ENCODE results near the gene STMN3. TPM values are rescaled to one million over a fixed set of nuclear protein-coding genes. Genes with fewer than 3 reads are reported as not detected.
A peak's percentile ranks its signal among the peaks of the same experiment; 100 is the strongest.

Gene STMN3
- total RNA-seq, 1 experiment from 2014 or later, result 2.6 TPM

GRCh38 chr20:63692436-63693082 lies 39.3 kb upstream of the STMN3 start:
- peak; percentile 77 for DNase-seq (ENCODE audit: low read depth)

DNA sequence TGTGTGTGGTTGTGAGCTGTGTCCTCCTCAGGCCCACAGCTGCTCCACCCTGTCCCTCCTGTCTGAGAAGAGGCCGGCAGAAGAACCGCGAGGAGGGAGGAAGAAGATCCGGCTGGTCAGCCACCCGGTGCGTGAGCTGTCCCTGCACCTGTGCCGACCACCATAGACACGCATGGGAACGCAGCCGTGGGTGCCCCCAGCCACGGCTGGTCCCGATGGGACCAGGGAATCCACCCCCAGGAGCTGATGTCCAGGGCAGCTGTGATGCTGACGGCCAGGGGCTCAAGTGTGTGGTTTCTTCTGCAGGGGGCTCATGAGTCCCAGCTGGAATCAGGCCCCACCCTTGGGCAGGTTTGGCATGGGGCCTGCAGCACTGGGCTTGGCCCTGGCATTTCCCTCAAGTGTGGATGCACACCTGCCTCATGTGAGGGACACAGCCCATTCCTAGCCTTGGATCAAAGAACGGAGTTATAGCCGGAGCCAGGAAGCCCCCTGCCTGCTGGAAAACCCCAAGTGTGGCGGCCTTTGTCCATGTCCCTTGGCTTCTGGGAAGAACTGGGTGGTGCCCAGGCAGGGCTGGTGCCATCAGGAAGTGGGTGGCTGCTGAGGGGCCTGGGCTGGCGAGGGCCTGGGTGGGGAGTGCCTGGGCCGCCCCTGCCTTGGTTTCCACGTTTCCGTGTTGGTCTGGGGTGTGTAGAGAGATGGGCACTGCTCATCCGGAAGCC lies 38.6 kb upstream of the STMN3 start:
- DNase-seq (ENCODE audit: low read depth), result peak; percentile 18

DNA sequence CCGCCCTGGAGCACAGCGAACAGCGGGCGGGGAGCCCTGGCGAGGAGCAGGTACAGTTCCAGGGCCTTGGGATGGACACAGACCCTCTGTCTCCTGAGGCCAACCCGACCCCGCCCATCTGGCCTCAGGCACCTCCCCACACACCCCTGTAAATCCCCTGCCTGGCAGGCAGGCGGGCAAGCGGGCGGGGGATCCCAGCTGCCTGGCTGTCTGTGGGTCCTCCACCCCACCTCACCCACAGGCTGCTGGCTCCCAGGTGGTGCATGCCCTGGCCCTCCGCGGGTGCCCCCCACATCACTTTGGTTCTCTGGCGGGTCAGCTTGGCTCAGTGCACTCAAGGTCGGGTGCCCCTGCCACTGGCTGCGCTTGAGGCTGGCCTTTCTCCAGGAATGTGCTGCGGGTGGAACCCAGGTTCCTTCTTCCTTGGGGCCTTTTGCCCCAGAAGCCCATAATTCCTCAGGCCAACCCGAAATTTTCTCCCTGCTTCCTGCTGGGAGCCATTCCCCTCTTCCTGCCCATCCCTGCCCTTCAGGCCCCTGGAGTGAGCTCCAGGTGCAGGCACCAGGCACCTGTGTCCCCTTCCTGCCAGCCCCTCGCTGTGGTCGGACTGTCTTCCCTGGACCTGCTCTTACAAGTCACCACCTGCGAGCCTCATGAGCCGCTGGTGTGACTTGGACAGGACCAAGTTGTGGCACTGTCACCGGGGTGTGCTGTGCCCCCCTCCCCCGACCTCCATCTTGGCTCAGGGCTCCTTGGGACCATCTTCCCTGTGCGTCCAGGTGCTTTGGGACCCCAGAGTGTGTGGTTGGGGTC lies 37.9 kb upstream of the STMN3 start:
- peak; percentile 41 for DNase-seq (ENCODE audit: low read depth)

GRCh38 chr20:63690003-63690897 lies 37.0 kb upstream of the STMN3 start:
- peak; percentile 9 for DNase-seq (ENCODE audit: low read depth)

GRCh38 chr20:63689046-63690002 lies 36.1 kb upstream of the STMN3 start:
- DNase-seq (ENCODE audit: low read depth), result no peak

DNA sequence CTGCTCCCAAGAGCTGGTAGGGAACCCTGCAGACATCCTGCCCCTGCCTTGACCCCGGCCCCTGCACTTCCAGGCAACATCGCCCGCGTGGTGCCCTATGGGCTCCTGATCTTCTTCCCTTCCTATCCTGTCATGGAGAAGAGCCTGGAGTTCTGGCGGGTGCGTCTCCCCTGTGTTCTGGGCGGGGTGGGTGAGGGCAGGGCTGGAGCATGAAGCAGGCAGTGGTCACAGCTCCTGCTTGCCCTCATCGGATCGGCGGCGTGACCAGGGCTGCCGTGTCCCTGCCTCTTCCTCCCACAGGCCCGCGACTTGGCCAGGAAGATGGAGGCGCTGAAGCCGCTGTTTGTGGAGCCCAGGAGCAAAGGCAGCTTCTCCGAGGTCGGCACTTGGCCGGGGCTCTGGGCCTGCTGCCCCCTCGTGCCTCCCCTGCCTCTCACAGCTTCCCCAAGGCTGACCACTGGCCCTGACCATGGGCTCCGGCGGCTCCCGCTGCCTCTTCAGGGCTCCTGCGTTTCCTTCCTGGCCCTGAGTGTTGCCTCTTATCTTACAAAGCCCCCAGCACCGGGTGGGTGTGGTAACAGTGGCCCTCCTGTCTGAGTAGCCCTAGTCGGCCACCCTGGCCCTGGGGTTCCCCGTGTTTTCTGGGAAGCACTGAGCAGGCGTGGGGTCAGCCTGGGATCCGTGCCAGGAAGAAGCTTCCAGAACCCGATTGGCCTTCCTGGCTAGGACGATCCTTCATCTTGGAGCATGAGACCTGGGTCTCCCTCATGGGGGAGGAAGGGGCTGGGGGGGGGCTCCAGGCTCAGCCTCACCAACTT lies 35.2 kb upstream of the STMN3 start:
- DNase-seq (ENCODE audit: low read depth), result peak; percentile 9

DNA sequence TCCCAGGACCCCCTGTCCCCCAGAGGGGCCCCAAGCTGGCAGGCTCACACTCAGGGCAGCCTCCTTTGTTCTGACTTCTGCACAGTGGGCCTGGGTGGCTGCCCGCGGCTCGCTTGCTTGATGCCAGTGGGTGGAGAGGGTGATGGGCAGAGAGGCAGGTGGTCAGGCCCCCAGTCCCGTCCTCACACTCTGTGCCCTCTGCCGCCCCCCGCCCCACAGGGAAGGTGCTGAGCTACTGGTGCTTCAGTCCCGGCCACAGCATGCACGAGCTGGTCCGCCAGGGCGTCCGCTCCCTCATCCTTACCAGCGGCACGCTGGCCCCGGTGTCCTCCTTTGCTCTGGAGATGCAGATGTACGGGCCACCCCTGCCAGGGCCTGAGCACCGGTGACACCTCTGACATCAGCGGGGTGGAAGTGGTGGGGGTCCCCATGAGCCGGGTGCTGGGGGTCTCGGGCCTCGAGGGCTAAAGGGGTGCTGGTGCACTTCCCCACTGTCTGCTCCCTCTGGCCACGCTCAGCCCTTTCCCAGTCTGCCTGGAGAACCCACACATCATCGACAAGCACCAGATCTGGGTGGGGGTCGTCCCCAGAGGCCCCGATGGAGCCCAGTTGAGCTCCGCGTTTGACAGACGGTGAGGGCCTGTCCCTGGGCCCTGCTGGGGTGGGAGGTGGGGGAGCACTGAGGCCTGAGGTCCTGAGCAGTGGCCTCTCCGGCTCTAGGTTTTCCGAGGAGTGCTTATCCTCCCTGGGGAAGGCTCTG lies 34.4 kb upstream of the STMN3 start:
- no peak for DNase-seq (ENCODE audit: low read depth)

DNA sequence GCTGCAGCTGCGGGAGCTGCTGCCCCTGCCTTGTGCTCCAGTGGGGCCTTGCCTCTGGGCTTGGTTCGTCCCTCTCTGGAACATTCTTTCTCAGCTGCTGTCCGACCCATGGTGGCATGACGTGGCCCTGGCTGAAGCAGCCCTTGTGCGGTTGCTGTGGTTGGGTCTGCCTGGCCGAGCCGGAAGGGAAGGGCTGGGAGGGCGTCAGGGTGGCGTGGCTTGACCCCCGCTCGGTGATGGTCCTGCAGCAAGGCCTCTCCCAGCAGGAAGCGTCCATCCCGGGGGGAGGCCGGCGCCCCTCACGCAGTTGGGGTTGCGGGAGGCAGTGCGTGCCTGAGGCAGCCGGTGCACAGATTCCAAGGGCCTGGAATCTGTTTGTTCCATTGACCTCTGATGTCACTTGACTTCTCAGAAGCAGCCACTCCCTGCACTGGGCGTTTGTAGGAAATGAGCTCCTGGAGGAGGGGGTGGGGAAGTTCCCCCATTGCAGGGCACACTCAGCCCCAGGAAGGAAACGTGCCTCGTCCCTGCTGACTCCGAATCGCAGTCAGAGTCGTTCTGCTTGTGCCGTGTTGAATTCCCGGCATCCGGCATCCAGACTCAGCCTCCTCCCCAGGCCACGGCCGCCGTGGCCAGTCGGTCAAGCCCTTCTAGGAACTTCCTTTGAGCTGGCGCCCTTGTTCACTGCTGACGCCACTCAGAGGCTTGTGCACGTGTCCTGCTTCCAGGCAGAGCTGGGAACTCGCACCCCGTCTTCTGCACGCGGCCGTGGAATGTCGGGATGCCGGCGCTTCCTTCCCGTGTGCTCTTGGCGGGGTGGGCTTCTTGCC lies 33.5 kb upstream of the STMN3 start:
- DNase-seq (ENCODE audit: low read depth), result peak; percentile 23

DNA sequence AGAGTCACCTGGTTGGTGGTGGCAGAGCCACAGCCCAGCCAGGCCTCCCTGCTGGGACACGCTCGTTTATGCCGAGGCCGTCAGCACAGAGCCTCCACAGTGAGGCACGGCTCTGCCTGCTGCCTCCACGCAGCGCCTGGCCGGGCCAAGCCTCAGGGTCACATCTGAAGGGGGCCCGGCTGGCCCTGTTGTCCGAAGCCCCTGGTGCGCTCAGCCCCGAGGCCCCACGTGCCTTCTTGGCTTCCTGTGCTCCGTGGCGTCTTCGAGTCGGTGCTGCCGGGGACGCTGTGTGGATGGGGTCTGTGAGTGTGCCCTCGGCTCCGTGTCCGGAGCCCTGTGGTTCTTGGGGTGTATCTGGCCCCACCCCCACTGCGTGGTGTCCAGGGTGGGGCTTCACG lies 32.9 kb upstream of the STMN3 start:
- no peak for DNase-seq (ENCODE audit: low read depth)

DNA sequence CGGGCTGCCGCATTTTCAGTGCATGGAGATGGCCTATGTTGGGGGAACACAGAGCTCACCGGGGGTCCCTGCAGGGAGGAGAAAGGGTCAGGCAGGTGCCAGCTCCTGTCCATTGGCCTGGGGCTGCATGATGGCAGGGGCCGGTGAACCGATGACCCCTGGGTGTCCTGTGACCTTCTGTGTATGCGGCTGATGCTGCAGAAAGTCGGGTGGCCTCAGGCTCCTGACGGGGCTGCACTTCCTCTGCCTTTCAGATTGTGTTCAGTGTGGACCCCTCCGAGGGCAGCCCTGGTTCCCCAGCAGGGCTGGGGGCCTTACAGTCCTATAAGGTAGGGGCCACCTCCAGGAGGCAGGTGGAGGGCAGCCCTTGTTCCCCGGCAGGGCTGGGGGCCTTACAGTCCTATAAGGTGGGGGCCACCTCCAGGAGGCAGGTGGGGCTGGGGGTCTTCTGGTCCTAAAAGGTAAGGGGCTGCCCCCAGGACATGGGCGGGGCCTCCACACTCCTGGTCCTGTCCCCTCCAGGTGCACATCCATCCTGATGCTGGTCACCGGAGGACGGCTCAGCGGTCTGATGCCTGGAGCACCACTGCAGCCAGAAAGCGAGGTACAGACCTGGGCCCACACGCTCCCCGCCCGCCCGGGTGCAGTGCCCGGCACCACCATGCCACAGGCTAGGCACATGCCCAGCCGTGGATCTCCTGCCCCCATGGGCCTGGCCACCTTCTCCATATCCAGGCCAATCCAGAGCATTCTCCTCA lies 32.2 kb upstream of the STMN3 start:
- DNase-seq (ENCODE audit: low read depth), result no peak

DNA sequence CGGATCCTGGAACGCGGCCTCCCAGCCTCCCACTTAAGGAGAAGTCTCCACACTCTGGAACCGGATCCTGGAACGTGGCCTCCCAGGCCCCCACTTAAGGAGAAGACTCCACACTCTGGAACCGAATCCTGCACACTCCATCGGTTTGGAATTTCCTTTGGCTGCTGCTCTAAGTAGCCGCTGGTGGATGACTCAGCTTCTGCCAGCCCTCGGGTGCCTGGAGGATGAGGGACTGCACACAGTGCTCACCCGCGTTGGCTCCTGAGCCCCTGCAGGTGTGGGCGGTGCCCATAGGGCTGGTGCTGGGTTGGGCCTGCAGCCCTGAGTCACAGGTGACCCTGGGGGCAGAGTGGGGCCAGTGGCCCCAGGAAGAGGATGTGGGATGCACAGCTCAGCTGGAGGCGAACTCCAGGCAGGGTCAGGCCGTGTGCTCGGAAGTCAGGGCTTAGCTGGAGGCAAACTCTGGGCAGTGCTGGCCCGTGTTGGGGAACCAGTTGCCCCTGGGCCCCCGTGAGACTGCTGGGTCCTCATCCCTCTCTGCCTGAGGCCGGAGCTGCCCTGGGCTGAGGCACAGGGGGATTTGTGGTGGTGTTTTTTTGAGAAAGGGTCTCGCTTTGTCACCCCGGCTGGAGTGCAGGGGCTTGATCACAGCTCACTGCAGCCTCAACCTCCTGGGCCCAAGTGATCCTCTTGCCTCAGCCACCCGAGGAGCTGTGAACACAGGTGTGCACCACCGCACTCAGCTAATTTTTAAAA lies 29.3 kb upstream of the STMN3 start:
- peak; percentile 100 for DNase-seq (ENCODE audit: low read depth)

DNA sequence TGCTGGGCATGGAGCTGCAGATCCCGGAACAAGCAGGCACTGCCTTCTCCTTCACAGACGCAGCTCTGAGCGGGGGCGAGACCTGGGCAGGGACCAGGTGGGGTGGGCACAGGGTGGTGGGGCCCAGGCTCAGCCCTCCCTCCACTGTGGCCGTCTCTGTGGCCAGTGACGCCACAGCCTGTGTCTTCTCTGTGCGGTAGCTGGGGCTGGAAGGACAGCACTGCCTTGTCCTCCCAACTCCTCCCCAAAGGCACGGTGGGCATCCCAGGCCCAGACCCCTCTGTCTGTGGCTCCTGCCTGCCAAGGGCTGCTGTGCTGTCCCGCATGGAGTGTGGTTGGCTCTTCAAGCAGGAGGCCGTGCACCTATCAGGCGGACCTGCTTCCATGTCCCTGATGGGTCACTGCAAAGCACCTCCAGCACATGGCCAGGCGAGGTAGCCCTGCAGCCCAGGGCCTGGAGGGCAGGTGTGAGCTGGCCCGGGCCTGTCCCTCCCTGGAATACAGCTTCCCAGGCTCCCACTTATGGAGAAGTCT lies 28.5 kb upstream of the STMN3 start:
- no peak for DNase-seq (ENCODE audit: low read depth)

DNA sequence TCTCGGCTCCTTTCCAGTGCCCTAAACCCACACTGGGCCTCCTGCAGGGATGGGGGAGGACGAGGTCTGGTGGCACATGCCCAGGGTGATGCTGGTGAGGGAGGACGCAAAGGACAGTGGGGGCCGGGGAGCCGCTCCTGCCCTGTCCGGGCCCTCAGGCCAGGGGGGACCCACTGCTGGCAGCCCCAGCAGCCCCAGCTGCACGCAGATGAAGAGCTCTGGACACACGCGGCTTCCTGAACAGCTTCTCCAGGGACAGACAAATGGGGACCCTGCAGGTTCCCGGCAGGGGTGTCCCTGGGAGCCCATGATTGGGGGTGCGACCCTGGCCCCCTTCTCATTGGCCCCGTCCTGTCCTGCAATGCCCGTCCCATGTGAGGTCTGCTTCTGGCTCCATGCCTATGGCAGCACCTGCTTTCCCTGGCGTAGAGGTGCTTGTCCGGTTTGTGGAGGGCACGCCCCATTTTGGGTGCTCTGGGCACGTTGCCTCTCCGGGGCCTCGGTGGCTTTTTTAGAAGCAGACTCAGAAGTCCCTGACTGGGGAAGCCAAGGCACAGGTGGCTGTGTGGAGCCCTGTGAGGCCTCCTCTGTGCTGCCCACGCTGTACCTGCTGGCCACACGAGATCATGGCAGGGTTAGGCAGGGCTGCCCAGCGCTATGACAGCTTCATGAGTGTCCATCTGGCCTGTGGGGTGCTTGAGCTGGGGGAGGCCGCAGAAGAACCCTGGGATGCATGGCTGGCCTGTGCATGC lies 27.8 kb upstream of the STMN3 start:
- no peak for DNase-seq (ENCODE audit: low read depth)

GRCh38 chr20:63680427-63680826 lies 27.2 kb upstream of the STMN3 start:
- DNase-seq (ENCODE audit: low read depth), result no peak

- DNase-seq (ENCODE audit: low read depth), result no peak
Observed at GRCh38 chr20:63679799-63680305, 26.6 kb upstream of the STMN3 start.
